Spleen (tissue), 7 donors: ENCODE measurements around the gene TRIM38.

Experiments
- POLR2A ChIP-seq, 3 donors: fragments of 450-650 bp; IDR thresholded peaks; one replicate each; pipeline ENCODE4 v1.5.1; 2017; ENCODE audit warnings: antibody characterized with exemption in 3 of 3, mild to moderate bottlenecking in 1 of 3
- TF ChIP-seq, protein P1 (sequence below), 11 experiments: fragments of 200-600 bp in 7 of 11; fragments of 450-650 bp in 4 of 11; sonication (generic) in 4 of 11; IDR thresholded peaks in 8 of 11; conservative IDR thresholded peaks in 3 of 11; 1 replicate in 7 of 11; 2 replicates in 4 of 11; pipeline versions ENCODE4 v1.4.0 to v1.8.0; 2016 to 2021; ENCODE audit warnings: antibody characterized with exemption in 11 of 11, inconsistent platforms in 4 of 11, mild to moderate bottlenecking in 1 of 11
- donor health status: DM: no; HTN: no; CAD: no; lungs with moderate emphysema.
- donor health status: DM: no; HTN: no; CAD: no.
- donor health status: DM: no; HTN: no; CAD: no.

DNA sequence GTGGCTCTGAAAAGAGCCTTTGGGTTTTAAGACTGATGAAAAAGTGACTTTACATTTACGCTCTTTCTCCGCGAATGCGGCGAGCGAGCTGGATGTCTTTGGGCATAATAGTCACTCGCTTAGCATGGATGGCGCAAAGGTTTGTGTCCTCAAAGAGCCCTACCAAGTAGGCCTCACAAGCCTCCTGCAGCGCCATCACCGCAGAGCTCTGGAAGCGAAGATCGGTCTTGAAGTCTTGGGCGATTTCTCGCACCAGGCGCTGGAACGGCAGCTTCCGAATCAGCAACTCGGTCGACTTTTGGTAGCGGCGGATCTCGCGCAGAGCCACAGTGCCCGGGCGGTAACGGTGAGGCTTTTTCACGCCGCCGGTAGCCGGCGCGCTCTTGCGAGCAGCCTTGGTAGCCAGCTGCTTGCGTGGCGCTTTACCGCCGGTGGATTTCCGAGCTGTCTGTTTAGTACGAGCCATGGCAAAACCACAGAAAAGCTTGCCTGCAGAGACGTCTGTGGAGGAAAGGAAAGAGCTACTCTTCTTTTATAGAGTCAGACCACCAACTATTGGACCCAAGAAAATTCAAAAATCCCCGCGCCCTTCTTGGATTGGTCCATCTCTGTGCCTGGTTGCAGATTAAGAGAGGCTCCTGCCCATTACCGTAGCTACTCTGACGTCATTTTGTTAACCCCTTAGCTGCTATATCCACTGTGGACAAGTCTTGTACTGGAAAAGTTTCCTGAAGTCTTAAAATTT is 69.2 kb downstream of the TRIM38 start:
- TF ChIP-seq, protein P1, sequence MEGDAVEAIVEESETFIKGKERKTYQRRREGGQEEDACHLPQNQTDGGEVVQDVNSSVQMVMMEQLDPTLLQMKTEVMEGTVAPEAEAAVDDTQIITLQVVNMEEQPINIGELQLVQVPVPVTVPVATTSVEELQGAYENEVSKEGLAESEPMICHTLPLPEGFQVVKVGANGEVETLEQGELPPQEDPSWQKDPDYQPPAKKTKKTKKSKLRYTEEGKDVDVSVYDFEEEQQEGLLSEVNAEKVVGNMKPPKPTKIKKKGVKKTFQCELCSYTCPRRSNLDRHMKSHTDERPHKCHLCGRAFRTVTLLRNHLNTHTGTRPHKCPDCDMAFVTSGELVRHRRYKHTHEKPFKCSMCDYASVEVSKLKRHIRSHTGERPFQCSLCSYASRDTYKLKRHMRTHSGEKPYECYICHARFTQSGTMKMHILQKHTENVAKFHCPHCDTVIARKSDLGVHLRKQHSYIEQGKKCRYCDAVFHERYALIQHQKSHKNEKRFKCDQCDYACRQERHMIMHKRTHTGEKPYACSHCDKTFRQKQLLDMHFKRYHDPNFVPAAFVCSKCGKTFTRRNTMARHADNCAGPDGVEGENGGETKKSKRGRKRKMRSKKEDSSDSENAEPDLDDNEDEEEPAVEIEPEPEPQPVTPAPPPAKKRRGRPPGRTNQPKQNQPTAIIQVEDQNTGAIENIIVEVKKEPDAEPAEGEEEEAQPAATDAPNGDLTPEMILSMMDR (IDR thresholded peaks at IDR 0.05 in 8 of 11, conservative IDR thresholded peaks at IDR 0.05 in 3 of 11): peak in 4 of 11 experiments; percentile 5 to 23 (median 12)
- peak in 2 of 3 donors; percentile 9 to 13 for TF ChIP-seq POLR2A (IDR thresholded peaks at IDR 0.05)
